ENCODE data around the gene TMC5. TPM values are rescaled to one million over a fixed set of nuclear protein-coding genes. Genes with fewer than 3 reads are reported as not detected.
"Not testable (repeated sequence)": the region's sequence is repeated elsewhere in the genome, so short reads cannot be mapped to it uniquely, and the experiment has no call there.

Gene TMC5
- total RNA-seq, 1 donor from 2014 or later = under 0.01 TPM

GRCh38 chr16:19406891-19407491 is 10.7 kb upstream of the TMC5 start:
- no peak for DNase-seq (ENCODE audit: low read depth in 2 of 2)

GRCh38 chr16:19410435-19411171 is 7.1 kb upstream of the TMC5 start:
- peak in 1 of 2 donors; percentile 7 for DNase-seq (ENCODE audit: low read depth in 2 of 2)

GRCh38 chr16:19411298-19411697 is 6.4 kb upstream of the TMC5 start:
- no peak for DNase-seq (ENCODE audit: low read depth in 2 of 2)

GRCh38 chr16:19412055-19412454 is 5.6 kb upstream of the TMC5 start:
- not testable (repeated sequence) for DNase-seq (ENCODE audit: low read depth in 2 of 2)

- no peak for DNase-seq (ENCODE audit: low read depth in 2 of 2)
These were observed 2.2 kb upstream of the TMC5 start for GRCh38 chr16:19415461-19415860.

GRCh38 chr16:19415918-19416317 is 1.8 kb upstream of the TMC5 start:
- DNase-seq (ENCODE audit: low read depth in 2 of 2) = no peak

GRCh38 chr16:19418200-19418599 is 517 bp downstream of the TMC5 start:
- DNase-seq (ENCODE audit: low read depth in 2 of 2) = no peak

- DNase-seq (ENCODE audit: low read depth in 2 of 2) = no peak
These were observed 2.0 kb downstream of the TMC5 start for GRCh38 chr16:19419698-19420075.

GRCh38 chr16:19424478-19424877 is 6.8 kb downstream of the TMC5 start:
- no peak for DNase-seq (ENCODE audit: low read depth in 2 of 2)

GRCh38 chr16:19430345-19430744 is 12.7 kb downstream of the TMC5 start:
- no peak for DNase-seq (ENCODE audit: low read depth in 2 of 2)

- DNase-seq (ENCODE audit: low read depth in 2 of 2) = no peak
These were observed 14.1 kb downstream of the TMC5 start for GRCh38 chr16:19431636-19432340.

- DNase-seq (ENCODE audit: low read depth in 2 of 2) = no peak
These were observed 14.7 kb downstream of the TMC5 start for GRCh38 chr16:19432429-19432828.

GRCh38 chr16:19434584-19434983 is 16.9 kb downstream of the TMC5 start:
- no peak for DNase-seq (ENCODE audit: low read depth in 2 of 2)

- DNase-seq (ENCODE audit: low read depth in 2 of 2) = no peak
These were observed 18.9 kb downstream of the TMC5 start for GRCh38 chr16:19436540-19436939.

- no peak for DNase-seq (ENCODE audit: low read depth in 2 of 2)
These were observed 19.6 kb downstream of the TMC5 start for GRCh38 chr16:19437280-19437679.

- DNase-seq (ENCODE audit: low read depth in 2 of 2) = no peak
These were observed 21.1 kb downstream of the TMC5 start for GRCh38 chr16:19438739-19439138.

GRCh38 chr16:19439483-19439882 is 21.8 kb downstream of the TMC5 start:
- no peak for DNase-seq (ENCODE audit: low read depth in 2 of 2)

GRCh38 chr16:19443659-19444058 is 26.0 kb downstream of the TMC5 start:
- no peak for DNase-seq (ENCODE audit: low read depth in 2 of 2)

- no peak for DNase-seq (ENCODE audit: low read depth in 2 of 2)
These were observed 28.7 kb downstream of the TMC5 start for GRCh38 chr16:19446300-19446846.

GRCh38 chr16:19446886-19447285 is 29.2 kb downstream of the TMC5 start:
- DNase-seq (ENCODE audit: low read depth in 2 of 2) = no peak

- DNase-seq (ENCODE audit: low read depth in 2 of 2) = no peak
These were observed 32.5 kb downstream of the TMC5 start for GRCh38 chr16:19450186-19450585.

- DNase-seq (ENCODE audit: low read depth in 2 of 2) = no peak
These were observed 41.2 kb downstream of the TMC5 start for GRCh38 chr16:19458722-19459379.
